EL (cell line): Measurements from ENCODE around the gene ALDH1B1.

Source experiments
- DNase-seq: peaks from one replicate; pipeline ENCODE4 v3.0.0-alpha.2; 2016

ALDH1B1 gene

DNA sequence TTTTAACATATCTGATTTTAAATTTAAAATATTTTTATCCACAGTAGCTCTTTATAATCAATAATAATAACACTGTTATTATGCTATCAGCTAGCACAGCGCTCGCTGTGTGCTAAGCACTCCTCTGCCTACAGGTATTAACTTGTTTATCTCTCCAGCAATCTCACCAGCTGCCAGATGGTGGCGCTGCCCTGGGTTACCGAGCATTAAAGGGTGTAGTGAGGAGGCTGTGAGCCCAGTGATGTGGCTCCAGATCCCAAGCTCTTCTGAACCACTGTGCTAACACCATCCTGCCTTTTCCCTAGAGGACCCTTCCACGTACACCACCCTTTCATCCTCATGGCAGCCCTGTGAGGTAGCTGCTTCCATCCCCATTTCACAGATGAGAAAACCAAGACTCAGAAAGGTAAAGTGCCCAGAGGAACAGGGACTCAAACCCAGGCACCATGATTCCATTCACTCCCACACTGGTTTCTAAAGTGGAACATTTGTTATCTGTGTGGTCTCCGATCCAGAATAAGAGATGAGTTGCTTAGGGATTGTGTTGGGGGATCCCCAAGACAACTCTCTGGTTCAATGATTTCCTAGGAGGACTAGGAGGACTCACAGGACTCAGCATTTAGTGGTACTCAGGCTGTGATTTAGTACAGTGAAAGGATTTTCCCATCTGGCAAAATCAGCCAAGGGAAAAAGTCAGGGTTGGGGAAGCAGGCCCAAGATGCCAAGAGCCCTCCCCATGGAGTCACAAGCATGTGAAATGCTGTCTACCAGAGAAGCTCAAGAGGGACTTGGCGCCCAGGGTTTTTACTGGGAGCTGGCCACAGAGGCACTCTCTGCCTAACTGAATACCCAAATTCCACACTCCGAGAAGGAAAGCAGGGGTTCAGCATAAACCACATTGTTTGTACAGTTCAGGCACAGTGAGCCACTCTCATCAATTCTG, 24.8 kb downstream of the ALDH1B1 start:
- DNase-seq = peak; percentile 30

DNA sequence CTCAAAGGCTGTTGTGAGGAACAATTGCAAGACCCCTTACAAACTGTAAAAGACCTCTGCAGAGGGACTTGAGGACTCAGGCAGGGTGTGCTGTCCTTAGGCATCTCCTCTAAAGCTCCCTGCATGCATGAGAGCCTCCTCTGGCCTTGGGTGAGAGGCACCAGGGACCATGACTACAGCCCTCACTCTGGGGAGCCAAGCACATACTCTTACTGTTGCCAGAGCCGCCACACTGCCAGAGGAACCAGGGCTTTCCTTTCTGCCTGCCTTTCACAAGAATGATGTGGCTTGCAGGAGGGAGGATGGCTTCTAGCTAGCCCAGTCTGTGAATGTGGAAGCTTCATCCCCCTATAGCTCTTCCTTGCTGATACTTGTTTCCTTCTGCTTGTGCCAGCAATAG, 25.9 kb downstream of the ALDH1B1 start:
- no peak for DNase-seq

DNA sequence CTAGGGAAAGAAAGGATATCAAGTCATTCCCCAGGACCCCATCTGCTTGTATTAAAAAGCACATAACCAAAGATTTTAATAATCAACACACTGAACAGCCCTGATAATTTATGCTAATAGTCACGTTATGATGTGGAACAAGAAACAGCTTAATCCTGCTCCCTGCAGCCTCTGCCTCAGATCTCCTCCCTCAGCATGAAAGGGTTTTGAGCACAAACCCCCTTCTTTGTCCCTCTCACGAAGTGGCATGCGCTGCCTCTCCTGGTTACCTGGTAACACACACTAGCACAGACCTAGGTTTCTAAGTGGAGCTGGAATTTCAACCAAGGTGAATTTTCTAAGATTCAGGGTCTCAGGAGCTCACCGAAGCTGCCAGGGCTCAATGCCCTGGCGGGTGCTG, 26.7 kb downstream of the ALDH1B1 start:
- no peak for DNase-seq

DNA sequence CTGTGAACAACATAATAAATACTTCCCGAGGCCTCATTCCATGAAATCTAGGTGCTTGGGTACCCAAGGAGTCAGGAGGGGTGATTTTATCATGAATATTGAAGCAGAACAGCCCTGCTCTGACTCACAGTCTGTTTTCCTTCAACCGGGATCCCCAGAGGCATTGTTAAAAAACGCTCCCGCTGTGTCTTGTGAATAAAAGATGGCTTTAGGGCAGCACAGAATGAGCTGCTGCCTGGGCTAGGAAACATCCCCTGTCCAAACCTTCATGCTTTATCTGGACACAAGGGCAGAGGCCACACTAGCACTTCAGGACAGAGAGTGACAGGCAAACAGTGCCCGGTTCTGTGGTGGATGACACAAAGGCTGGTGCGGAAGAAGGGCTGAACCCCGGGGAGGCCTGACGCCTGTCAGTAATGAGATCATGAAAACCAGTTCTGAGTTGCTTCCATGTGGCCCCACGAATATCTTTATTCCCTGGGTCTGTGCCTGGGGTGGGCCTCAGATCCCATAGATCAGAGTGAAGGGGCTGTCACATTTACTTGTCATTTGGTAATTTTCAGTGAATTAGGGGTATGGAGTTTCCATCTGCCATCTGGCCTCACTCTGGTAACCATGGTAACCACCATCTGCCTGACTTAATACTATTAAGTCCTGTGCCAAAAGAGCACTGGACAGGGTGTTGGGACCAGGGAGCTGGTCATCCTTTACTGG, 29.2 kb downstream of the ALDH1B1 start:
- DNase-seq = no peak

DNA sequence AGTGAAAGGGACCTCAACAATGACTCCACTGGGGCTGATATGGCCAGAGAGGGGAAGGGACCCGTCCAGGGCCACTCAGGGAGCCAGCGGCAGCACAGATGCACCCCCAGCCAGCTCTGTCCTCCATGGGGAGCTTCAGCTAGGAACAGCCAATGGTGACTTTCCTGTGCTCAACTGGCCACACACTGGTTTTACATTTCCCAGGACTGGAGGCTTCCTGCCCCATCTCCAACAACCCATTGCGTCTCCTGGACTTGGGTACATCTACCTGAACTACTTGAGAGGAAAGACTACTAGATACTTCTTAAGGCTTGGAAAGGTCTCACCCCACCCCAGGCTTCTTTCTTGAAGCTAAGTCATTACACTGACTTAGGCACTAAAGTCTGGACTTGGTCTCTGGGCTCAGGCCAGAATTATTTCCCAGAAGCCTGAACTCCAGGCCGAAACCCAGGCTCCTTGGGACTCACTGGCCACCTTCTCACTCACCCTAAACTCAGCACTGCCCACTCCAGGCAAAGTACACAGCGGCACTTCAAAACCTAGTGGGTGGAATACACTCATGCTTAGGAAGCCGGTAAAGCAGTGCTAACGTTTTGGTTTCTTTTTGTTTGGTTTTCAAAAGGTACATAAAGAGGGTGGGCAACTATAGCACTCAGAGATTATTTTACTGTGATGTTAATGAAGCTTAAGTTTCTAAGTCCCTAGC, 30.2 kb downstream of the ALDH1B1 start:
- no peak for DNase-seq

DNA sequence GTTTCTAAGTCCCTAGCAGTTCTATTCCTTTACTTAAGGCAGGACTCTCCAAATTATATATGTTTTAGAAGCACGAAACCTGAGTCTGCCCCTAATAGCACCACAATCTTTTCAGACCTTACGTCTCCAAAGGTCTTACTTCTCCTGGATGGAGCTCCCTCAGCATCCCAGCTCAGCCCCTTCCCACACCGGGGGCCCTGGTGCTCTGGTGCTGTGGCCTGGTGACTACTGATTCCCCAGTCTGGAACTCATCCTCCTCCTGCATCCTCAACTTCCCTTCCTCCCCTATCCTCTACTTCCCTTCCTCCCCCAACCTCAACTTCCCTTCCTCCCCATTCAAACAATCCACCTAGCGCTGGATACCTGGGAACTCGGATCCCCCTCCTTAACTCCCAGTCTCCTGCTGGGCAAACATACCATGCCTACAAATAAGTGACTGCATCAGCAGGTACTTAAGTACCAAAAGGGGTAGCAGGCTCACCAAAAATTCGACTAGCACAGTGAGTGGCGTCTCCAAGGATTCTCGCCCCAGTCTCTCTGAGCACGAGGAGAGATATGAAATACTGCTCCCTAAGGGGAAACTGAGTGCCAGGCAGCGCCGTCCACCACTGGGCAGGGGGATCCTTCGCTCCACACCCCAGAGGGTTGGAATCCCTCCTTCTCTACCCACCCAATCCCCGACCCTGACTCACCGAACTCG, 30.9 kb downstream of the ALDH1B1 start:
- DNase-seq = no peak

DNA sequence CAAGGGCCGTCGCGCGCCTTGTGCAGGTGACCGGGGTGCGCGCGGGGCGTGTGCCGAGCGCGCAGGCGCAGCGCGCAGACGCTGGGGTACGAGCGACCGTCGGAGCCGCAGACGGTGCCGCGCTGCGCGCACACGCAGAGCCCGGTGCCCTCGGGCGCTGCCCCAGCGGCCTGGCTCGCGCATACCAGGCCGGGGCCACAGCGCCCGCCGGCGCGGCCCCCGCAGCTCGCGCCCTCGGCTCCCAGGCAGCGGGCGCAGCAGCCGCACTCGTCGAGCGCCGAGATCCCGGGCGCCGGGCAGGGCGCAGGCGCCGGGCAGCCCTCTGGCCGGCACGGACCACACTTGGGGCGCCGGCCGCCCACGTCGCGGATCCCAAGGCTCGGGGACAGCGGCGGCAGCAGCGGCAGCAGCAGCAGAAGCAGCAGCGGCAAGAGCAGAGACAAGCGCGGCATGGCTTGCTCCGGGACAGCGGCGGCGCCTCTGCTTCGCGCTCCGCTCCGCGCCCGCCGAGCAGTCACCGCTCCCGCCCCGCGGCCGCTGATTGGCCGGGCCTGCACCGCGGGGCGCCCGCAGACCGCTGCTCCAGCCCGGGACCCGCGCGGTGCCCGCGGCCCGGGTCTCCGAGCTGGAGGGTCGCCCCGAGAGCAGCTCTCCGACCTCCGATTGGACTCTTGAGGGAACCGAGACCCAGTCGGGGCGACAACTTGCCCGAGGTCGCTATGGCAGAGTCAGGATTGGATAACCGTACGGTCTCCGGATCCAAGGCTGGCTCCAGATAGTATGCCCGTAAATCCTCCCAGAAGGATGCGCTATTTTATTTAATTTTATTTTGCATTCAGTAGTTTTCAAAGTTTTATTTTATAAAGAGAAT, 31.7 kb downstream of the ALDH1B1 start, which contains the start of gene IGFBPL1:
Gene IGFBPL1, minus strand, starts transcription at position 482 of the 871 bp plus-strand sequence. Its CDS starts 30 bp downstream, at position 452.
- DNase-seq = peak; percentile 34

DNA sequence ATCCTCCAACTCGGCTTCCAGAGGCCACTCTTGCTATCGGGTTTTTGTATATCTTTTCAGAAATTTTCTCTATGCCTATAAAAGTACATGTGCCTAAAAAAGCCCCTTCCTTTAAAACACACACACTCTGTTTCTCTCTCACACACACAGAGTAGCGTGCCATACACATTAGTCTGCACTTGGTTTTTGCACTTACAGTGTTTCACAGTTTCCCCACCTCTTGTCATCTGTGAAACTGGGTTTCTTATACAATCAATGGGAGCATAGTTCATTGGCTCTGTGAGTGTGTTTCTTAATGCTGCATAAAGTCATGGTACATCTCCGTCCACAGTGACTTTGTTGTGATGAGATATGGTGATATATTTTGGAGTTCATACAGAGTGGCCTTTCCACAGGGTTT, 32.4 kb downstream of the ALDH1B1 start:
- DNase-seq = no peak

DNA sequence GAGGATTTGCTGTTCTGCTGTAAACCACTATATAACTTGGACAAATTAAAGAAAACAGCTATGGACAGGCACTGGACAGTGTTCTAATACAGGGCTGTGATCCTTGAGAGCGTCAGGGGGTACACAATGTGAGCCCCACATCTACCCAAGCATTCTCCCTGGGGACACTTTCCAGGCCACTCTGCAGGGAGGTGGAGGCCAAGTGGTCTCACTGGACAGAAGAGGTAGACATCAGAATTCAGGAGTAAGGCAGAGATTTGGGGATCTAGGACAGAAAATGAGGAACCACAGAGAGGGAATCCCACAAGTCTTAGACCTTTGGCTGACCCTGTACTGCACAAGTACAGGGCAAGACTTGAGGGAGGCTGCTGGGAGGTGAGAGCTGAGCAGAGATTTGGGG, 35.6 kb downstream of the ALDH1B1 start:
- DNase-seq = no peak

DNA sequence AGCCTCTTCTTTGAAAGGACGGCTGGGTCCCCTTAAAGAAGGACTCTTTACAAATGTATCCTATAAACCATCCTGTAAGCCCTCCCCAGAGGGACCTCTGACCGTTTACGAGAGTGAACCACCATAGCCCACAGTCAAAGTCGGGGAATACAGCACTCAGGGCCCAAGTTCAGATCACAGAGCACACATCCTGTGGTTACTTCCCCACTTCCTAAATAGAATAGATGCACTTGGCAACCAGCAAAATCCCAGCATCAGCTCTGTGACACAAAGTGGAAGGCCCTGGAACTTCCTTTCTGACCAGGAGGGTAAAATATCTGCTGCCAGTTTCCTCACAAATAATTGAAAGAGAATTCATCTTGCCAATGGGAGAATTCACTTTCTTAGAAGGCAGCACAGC, 38.6 kb downstream of the ALDH1B1 start:
- DNase-seq = no peak

DNA sequence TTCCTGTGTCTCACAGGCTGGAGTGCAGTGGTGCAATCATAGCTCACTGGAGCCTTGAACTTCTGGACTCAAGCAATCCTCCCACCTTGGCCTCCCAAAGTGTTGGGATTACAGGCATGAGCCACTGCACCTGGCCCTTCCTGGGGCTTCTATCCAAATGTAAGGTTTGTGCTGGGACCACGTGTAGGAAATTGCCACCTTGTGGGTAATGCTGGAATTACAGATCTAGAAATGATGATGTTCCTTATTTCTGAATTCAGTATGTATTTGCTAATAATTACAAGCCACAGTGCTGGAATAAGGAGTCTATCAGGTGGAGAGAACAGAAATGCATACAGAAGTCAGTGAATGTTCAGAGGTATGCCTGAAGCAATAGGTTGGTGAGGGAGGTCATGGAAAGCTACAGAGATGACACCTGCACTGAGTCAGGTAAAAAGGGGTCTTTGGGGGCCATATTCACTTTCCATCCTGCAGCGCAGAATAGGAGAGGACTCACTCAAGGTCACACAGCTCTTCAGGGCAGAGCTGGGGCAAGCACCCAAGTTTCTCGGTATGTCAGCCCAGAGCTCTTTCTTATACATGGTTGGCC, 40.5 kb downstream of the ALDH1B1 start:
- DNase-seq = peak; percentile 37

DNA sequence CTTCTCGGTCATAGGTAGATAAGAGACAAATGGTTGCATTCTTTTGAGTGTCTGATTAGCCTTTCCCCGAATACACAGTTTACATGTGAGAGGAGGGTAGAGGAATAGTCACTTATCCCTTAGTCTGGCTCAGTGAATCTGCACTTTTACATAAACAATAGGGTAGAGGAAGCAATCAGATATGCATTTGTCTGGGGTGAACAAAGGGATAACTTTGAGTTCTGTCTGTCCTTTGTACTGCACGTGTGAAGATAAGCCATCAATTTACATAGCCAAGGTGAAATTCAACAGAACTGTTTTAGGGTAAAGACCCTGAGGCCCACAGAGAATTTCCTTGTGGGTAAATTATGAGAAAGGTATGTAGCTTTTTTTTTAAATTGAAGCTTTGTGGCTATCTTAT, 41.9 kb downstream of the ALDH1B1 start:
- DNase-seq = no peak

DNA sequence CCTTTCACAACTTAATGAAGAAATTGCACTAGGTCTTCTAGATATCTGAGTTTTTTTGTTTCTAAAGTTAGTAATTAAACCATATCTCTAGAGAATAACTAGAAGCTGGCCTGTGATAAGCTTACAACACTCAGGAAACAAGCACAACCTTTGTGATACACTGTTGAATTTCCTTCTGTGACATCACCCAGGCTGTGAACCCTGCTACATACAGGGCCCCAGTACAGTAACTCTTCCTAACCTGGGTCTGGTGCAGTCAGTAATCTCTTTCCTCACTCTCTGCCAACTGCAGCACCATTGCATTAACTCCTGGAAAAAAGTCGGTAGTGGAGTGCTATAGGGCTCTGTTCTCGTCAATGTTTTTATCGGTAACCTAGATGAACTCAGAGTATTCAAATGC, 42.4 kb downstream of the ALDH1B1 start:
- no peak for DNase-seq

DNA sequence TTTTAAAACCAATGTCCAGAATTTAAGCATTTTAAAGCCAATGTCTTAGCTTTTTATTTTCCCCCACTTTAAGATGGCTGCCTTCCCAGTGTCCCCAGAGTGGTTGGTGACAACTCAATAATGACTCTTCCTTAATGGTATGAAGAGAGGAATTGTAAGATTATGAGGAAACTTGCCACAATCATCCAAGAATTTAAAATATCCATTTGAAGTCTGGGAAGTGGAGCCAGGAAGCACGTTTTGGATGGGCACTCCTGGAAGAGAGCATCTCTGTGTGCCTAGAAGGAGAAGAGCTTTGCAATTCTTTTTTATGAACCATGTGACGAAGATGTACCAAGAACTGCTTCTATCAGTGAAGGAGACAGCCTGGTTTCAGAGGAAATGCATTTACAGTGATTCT, 43.0 kb downstream of the ALDH1B1 start:
- peak; percentile 69 for DNase-seq

DNA sequence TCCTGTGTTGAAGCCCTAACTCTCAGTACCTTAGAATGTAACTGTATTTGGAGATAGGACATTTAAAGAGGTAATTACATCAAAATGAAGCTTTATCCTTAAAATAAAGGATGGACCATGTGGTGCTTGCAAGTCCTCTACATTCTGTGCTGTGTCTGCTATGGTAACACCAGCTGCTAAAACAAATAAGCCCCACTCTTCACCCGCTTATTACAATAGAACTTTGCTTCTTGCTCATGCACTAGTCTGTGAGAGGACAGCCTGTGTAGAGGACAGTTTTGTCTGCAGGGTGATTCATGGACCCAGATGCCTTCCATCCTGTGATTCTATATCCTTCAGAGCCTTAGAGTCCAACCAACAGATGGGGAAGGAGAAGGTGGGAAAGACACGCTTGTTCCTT, 44.2 kb downstream of the ALDH1B1 start:
- no peak for DNase-seq

DNA sequence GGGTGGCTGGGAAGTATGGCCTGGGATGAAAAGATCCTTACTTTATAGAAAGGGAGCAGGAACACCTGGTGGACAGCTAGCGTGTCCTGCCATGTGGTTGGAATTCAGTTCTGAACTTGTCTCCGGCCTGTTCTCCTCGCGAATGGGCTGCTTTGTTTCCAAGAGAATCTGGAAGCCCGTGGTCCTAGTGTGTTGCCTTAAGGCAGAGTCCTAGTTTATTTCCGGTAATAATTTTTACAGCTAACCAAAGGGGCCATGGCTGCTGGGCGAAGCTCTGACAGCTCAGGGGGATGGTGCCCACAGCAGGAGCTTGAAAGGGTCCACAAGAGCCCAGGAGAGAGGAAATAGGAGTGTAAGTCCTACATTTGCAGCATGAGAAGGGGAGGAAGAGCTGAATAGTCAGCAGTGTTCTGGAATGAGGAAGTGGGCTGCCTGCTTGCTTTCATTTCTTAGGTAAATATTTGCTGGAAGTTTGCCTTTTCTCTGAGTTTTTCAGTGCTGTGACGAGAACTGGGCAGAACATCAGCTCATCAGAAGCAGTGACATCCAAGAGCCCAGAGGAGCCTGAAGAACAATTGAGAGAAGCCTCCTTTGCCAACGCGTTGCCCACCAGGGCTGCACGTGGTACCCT, 44.8 kb downstream of the ALDH1B1 start:
- DNase-seq = peak; percentile 62

DNA sequence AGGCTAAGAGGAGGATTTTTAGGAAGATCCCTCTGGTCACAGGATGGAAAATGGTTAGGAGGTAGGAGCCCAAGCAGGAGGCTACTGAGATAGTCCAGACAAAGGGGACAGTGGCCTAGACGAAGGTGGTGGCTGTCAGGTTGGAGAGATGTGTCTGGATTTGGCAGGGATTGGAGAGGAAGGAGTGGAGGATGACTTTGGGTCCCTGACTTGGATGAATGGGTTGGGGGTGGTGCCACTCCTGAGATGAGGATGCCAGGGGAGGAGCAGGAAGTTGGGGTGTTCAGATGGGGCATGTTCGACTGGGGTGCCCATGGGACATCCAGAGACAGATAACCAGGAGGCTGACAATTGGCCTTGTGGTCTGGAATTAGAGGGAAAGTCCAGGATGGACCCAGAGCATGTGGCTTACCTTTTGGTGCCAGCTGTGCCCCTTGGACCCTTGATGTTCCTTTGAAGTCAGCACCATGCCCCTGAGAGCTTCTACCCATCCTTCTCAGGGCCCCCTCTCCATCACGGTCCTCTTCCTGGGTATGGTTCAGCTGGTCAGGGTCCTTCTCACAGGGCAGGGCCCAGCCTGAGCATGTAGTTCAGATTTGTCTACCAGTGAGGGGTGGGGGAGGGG, 46.9 kb downstream of the ALDH1B1 start:
- DNase-seq = no peak

DNA sequence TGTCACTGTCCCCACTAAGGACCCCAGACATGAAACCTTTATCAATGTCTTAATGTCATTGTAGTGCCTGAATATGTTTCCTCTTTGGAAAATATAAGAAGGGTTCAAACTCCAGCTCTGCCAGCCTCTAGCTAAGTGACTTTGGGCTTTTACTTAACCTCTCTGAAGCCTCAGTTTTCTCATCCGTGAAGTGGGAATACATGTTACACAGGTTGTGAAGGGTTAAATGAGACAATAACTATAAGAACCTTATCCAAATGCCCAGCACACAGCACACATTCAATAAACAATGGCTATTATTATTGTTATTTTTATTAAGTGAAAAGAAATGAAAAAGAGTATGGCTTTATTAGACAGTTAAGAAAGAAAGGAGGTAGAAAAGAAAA, 47.4 kb downstream of the ALDH1B1 start:
- DNase-seq = no peak

DNA sequence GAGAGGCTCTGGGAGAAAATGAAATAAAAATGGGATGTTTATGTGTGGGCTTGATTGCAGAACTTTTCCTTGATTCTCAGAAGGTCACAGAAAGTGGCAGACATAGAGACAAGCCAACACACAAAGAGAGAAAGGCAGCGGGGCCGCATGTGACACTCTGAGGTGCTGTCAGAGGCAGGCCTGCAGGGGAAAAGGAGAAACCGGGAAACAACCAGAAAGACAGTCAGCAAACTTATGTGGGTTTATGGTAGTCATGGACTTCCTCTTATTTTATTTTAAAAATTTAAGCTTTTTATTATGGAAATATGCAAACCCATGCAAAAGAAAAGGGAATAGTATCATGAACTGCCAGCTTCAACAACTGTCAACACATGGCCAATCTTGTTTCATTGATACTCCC, 48.0 kb downstream of the ALDH1B1 start:
- DNase-seq = no peak

DNA sequence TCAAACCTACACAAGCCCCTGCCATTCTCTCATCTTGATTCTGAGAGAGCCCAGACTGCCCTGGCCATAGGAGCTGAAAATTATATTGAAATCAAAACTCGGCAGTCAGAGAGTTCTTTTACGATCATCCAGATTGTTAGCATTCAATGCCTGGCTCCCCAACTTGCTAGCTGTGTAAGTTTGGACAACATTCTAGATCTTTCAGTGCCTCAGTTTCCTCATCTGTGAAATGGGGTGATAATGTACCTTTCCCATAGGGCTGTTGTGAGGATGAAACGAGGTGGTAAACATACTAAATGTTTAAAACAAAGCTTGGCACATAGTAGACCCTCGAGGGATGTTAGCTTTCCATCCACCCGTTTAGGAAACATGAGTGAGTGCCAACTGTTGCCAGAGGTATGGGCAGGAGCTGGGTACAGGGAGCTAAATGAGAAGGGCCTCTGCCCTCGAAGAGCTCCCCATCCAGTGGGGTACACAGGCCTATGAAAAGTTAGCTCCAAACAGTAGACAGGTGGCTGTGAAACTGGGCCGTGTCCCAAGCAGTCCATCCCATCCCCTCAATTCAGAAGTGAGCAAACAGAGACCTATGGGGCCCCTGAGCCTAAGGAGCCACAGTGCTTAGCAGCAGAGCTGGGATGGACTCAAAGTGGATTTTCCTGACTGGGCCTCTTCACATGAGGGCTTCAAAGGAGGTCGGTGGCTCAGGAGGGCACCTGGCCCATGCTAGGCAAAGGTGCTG, 49.0 kb downstream of the ALDH1B1 start:
- no peak for DNase-seq
